Esophagus squamous epithelium (tissue), 4 donors: ENCODE results near the gene CNOT6.

ENCODE experiments used
- CTCF ChIP-seq, 6 experiments: fragments of 450-650 bp in 4 of 6; fragments of 200-600 bp in 2 of 6; sonication (generic) in 2 of 6; IDR thresholded peaks; one replicate each; pipeline ENCODE4 v1.5.1; 2016 to 2019; ENCODE audit warnings: antibody characterized with exemption in 6 of 6, mild to moderate bottlenecking in 4 of 6, moderate library complexity in 4 of 6
- POLR2A ChIP-seq, 4 donors: fragments of 450-650 bp; IDR thresholded peaks; one replicate each; pipeline ENCODE4 v1.6.1; 2017; ENCODE audit warnings: antibody characterized with exemption in 4 of 4, mild to moderate bottlenecking in 4 of 4, moderate library complexity in 3 of 4

- TF ChIP-seq POLR2A (IDR thresholded peaks at IDR 0.05): no peak
- TF ChIP-seq CTCF (IDR thresholded peaks at IDR 0.05): no peak
These were observed 104.8 kb downstream of the CNOT6 start for GRCh38 chr5:180598797-180599589.
